HepG2 (cell line): ENCODE results near the gene ANKRD31. TPM values are rescaled to one million over a fixed set of nuclear protein-coding genes. Genes with fewer than 3 reads are reported as not detected.

Experiments used
- CBX5 ChIP-seq: sonication (generic); formaldehyde crosslinking; IDR thresholded peaks from 2 replicates; pipeline ENCODE4 v1.4.0; 2020; ENCODE audit warnings: missing genetic modification reagents, borderline replicate concordance
- FIP1L1 ChIP-seq: fragments of 200-400 bp; formaldehyde crosslinking; IDR thresholded peaks from 2 replicates; pipeline ENCODE4 v1.6.1; 2018; ENCODE audit warnings: low read depth, mild to moderate bottlenecking, low read length, moderate library complexity, borderline replicate concordance; ENCODE audit not compliant: insufficient read depth
- GZF1 ChIP-seq: sonication (generic); formaldehyde crosslinking; IDR thresholded peaks from 2 replicates; pipeline ENCODE4 v1.5.1; 2020; ENCODE audit warnings: mild to moderate bottlenecking, missing genetic modification reagents
- HHEX ChIP-seq: IDR thresholded peaks from 2 replicates; pipeline ENCODE4 v1.6.1; 2016; ENCODE audit warnings: control low read depth
- KAT2B ChIP-seq: fragments of 150-350 bp; IDR thresholded peaks from 2 replicates; pipeline ENCODE4 v1.6.1; 2014; ENCODE audit warnings: low read depth, low read length, borderline replicate concordance
- KAT8 ChIP-seq: IDR thresholded peaks from 2 replicates; pipeline ENCODE4 v1.6.1; 2016; ENCODE audit warnings: missing genetic modification reagents, missing compliant biosample characterization
- LBX2 ChIP-seq: sonication (generic); formaldehyde crosslinking; IDR thresholded peaks from 2 replicates; pipeline ENCODE4 v1.5.0; 2020; ENCODE audit warnings: missing genetic modification reagents, mild to moderate bottlenecking, borderline replicate concordance
- NR1H2 ChIP-seq: sonication (generic); formaldehyde crosslinking; IDR thresholded peaks from 2 replicates; pipeline ENCODE4 v1.8.1; 2022; ENCODE audit warnings: low read depth, missing genetic modification reagents, borderline replicate concordance
- SMARCC2 ChIP-seq: fragments of 450-650 bp; IDR thresholded peaks from 2 replicates; pipeline ENCODE4 v1.6.1; 2017; ENCODE audit warnings: antibody characterized with exemption, mild to moderate bottlenecking
- SOX13 ChIP-seq, 3 experiments: fragments of 450-650 bp in 1 of 3; sonication (generic) in 1 of 3; formaldehyde crosslinking in 1 of 3; IDR thresholded peaks in 2 of 3; conservative IDR thresholded peaks in 1 of 3; 2 replicates each; pipeline versions ENCODE4 v1.5.0 to v1.6.1; 2016 to 2020; ENCODE audit warnings: antibody characterized with exemption in 1 of 3, mild to moderate bottlenecking in 1 of 3, missing compliant biosample characterization in 1 of 3, missing genetic modification reagents in 1 of 3, moderate library complexity in 1 of 3
- STAT5B ChIP-seq: sonication (generic); formaldehyde crosslinking; IDR thresholded peaks from 2 replicates; pipeline ENCODE4 v1.4.0; 2020; ENCODE audit warnings: missing genetic modification reagents
- TBP ChIP-seq: sonication (generic); formaldehyde crosslinking; IDR thresholded peaks from 2 replicates; pipeline ENCODE4 v1.5.0; 2020; ENCODE audit warnings: missing genetic modification reagents
- ZBTB25 ChIP-seq: IDR thresholded peaks from 2 replicates; pipeline ENCODE4 v1.6.1; 2018; ENCODE audit warnings: missing genetic modification reagents
- ZBTB40 ChIP-seq, 2 experiments: fragments of 450-650 bp in 1 of 2; sonication (generic) in 1 of 2; formaldehyde crosslinking in 1 of 2; IDR thresholded peaks; 2 replicates each; pipeline versions ENCODE4 v1.6.1 to v1.8.0; 2016 to 2022; ENCODE audit warnings: antibody characterized with exemption in 1 of 2, mild to moderate bottlenecking in 1 of 2, missing genetic modification reagents in 1 of 2
- ZNF282 ChIP-seq: fragments of 450-650 bp; IDR thresholded peaks from 2 replicates; pipeline ENCODE4 v1.6.1; 2018; ENCODE audit not compliant: partially characterized antibody
- ZNF30 ChIP-seq: sonication (generic); formaldehyde crosslinking; IDR thresholded peaks from 2 replicates; pipeline ENCODE4 v1.5.0; 2020; ENCODE audit warnings: mild to moderate bottlenecking, missing genetic modification reagents
- polyA plus RNA-seq, 8 experiments: library from polyadenylated mRNA; depleted of rRNA in 3 of 8; stranded (reverse) in 7 of 8; unstranded in 1 of 8; fragments of >200 nt; fragmentation: Illumina TruSeq in 4 of 8; extraction: Trizol in 4 of 8; gene quantifications; 2 replicates each; pipeline versions ENCODE4 v1.2.1 to v1.2.3, GENCODE V29; 2011 to 2016; ENCODE audit warnings: low read depth in 4 of 8, missing spikeins in 1 of 8, mixed read lengths in 1 of 8; ENCODE audit not compliant: insufficient read depth in 1 of 8
- total RNA-seq, 5 experiments: library from RNA; depleted of rRNA; stranded (reverse); fragments of >200 nt; fragmentation: Illumina TruSeq; extraction: Trizol; gene quantifications; 2 replicates each; pipeline ENCODE4 v1.2.3, GENCODE V29; 2016; ENCODE audit warnings: low read depth in 1 of 5

The ANKRD31 gene
- total and polyA plus RNA-seq, 2 of the 13 experiments (the other 11 are each of a cell fraction or from before 2014, with no cell fraction given), result 0.01 to 0.09 TPM

DNA sequence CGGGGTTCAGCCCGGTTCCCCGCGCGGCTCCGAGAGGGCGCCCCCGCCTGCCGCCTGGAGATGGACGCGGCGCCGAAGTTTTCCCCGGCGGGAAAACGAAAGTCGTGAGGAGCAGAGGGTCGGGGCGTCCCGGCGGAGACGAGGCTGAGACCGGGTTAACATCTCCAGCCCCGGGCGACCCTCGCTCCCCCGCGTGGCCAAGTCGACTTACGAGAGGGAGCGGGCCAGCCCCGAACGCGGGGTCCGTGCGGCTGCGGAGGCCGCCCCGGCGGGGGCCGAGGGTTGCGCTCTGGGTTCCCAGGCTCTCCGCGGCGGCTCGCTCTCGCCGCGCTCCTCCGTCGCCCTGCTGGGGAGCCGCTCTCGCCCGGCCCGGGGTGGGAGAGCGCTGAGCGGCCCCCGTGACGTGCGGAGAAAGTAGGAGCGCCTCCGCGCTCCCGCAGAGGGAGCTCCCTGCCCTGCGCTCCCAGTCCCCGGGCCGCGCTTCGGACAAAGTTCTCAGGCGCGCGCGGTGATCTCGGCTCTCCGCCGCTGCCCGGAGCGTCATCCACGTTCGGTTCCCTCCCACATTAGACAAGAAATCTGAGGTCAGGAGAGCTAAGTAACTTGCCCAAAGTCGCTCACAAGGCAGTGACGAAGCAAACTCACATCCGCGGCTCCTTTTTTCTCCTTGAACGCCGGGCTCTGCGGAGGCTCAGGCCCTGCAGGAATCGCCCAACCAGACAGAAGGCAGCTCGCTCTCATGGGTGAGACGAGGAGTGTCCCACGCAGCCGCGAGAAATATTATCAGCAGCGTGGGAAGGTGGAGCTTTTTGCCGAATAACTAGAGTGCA is 183.2 kb downstream of the ANKRD31 start (continued):
- no peak for TF ChIP-seq ZBTB40 (IDR thresholded peaks at IDR 0.05)
- no peak for TF ChIP-seq ZBTB40 (CRISPR knock-in tag; IDR thresholded peaks at IDR 0.05)
- no peak for TF ChIP-seq KAT8
- no peak for TF ChIP-seq ZNF282
- peak; percentile 24; the same call in 1 of the 2 replicates for TF ChIP-seq LBX2 (CRISPR knock-in tag)
- TF ChIP-seq SMARCC2, result no peak
- TF ChIP-seq HHEX, result no peak
- TF ChIP-seq STAT5B, result no peak
- no peak for TF ChIP-seq ZBTB25 (CRISPR knock-in tag)
- TF ChIP-seq CBX5 (CRISPR knock-in tag), result no peak
- TF ChIP-seq SOX13 (IDR thresholded peaks at IDR 0.05), result no peak
- TF ChIP-seq SOX13 (CRISPR knock-in tag; conservative IDR thresholded peaks at IDR 0.05 in 1 of 2, IDR thresholded peaks at IDR 0.05 in 1 of 2), result no peak
- no peak for TF ChIP-seq ZNF30 (CRISPR knock-in tag)
- TF ChIP-seq KAT2B, result no peak
- TF ChIP-seq NR1H2, result no peak
- TF ChIP-seq GZF1 (CRISPR knock-in tag), result no peak
- TF ChIP-seq FIP1L1, result no peak
- TF ChIP-seq TBP, result no peak
